H1 (cell line): ENCODE data around the gene BARHL2. TPM values are rescaled to one million over a fixed set of nuclear protein-coding genes. Genes with fewer than 3 reads are reported as not detected.

ENCODE experiments used
- ASH2L ChIP-seq: fragments of 200-600, 300-600 bp; sonication (generic); IDR thresholded peaks from one replicate; pipeline ENCODE4 v1.7.1; 2017; ENCODE audit warnings: low read length
- BRCA1 ChIP-seq: IDR thresholded peaks from 2 replicates; pipeline ENCODE4 v1.6.1; 2012; ENCODE audit warnings: low read depth, low read length, improper control_type of control experiment
- RNF2 ChIP-seq: fragments of 200-900, 300-1000 bp; sonication (generic); IDR thresholded peaks from 2 replicates; pipeline ENCODE4 v1.7.1; 2016; ENCODE audit warnings: borderline replicate concordance, low read depth, mild to moderate bottlenecking, antibody characterized with exemption, low read length; ENCODE audit not compliant: poor library complexity, severe bottlenecking; ENCODE audit errors: missing control alignments
- polyA plus RNA-seq, 7 experiments: library from polyadenylated mRNA; depleted of rRNA in 3 of 7; stranded (reverse) in 5 of 7; unstranded in 2 of 7; fragments of >200 nt in 5 of 7; fragments of 200-250 nt in 2 of 7; gene quantifications; 1 replicate in 5 of 7; 2 replicates in 1 of 7; 4 replicates in 1 of 7; pipeline versions ENCODE4 v1.2.1 to v1.2.3, GENCODE V29; 2011 to 2013; ENCODE audit warnings: missing spikeins in 2 of 7, mixed read lengths in 2 of 7
- total RNA-seq: library from RNA; stranded (reverse); fragmentation: NEBNext Ultra II Directional; extraction: Animal tissue kit (Norgen Biotek cat#: 25700); gene quantifications from 2 replicates; pipeline ENCODE4 v1.2.1, GENCODE V29; 2021
- TF ChIP-seq, protein P1 (sequence below): IDR thresholded peaks from 2 replicates; pipeline ENCODE4 v1.6.1; 2012; ENCODE audit warnings: inconsistent platforms

Gene BARHL2
- total and polyA plus RNA-seq, 2 of the 8 experiments (the other 6 are each of a cell fraction or from before 2014, with no cell fraction given) = 0.15 TPM; not detected in 1

DNA sequence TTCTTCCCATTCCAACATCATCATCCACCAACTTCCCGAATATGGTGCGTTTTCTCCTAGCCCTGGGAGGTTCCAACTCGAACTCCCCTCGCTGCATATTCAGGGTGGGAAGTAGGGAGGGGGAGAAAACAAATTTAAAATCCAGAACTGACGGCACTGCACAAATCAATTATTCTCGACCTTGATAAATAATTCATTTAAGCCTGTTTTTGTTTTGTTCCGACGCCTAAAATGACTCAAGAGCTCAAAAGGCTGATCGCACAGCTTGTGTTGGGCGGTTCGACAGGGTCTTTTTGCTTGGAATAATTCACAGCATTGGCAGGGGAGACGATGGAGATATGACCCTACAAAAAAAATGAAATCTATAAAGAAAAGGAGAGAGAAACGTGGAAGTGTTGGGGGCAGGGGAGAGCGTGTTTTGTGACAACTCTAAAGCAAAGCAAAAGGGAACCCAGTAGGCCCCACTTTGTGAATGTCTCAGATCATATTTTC lies 3.1 kb upstream of the BARHL2 start (continued):
- TF ChIP-seq RNF2 = peak; percentile 95
- TF ChIP-seq, protein P1, sequence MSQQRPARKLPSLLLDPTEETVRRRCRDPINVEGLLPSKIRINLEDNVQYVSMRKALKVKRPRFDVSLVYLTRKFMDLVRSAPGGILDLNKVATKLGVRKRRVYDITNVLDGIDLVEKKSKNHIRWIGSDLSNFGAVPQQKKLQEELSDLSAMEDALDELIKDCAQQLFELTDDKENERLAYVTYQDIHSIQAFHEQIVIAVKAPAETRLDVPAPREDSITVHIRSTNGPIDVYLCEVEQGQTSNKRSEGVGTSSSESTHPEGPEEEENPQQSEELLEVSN = no peak
- no peak for TF ChIP-seq BRCA1
- no peak for TF ChIP-seq ASH2L
